GM10266 (cell line): ENCODE measurements around the gene CDC25A.

ENCODE experiments used
- DNase-seq: peaks from one replicate; pipeline ENCODE4 v3.0.0; 2012; ENCODE audit errors: extremely low spot score
- CTCF ChIP-seq: IDR thresholded peaks from 2 replicates; pipeline ENCODE4 v1.5.1; 2012; ENCODE audit warnings: mild to moderate bottlenecking, low read depth; ENCODE audit not compliant: control insufficient read depth, insufficient read depth; ENCODE audit errors: missing control alignments

Gene CDC25A

DNA sequence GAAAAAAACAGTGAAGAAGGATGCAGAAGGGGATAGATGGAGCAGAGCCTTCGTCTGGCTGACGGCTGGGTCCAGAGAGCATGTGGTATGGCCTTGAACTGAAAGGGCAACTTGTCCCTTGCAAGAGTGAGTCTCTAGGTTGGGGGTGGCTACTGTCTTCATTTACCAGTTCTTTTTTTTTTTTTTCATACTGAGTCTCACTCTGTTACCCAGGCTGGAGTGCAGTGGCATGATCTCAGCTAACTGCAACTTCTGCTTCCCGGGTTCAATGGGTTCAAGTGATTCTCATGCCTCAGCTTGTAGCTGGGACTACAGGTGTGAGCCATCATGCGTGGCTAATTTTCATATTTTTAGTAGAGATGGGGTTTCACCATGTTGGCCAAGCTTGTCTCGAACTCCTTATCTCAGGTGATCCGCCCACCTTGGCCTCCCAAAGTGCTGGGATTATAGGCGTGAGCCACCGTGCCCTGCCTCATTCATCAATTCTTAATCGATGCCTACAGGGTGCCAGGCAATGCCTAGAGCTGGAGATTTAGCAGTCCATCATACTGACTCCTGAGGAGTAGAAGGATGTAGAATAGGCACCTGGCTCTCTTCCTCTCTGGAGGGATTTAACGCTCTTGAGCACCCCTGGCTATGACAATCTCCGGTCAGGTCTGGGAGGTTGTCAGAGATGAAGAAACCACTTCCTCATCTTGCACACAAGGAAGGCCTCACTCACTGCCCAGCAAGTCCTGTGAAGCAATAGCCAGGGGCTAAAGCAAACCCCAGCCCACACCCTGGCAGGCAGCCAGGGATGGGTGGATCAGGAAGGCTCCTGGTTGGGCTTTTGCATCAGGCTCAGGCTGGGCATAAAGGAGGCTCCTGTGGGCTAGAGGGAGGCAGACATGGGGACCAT lies 34.6 kb upstream of the CDC25A start, which contains the start of gene CAMP:
Gene CAMP (plus strand): TSS at position 880 of the 898 bp plus-strand sequence. CDS start 17 bp downstream, at position 897.
- DNase-seq = peak; percentile 63
- TF ChIP-seq CTCF = no peak

GRCh38 chr3:48220746-48221145 lies 32.5 kb upstream of the CDC25A start:
- TF ChIP-seq CTCF = no peak
- no peak for DNase-seq

- no peak for DNase-seq
- no peak for TF ChIP-seq CTCF
These were observed 31.3 kb upstream of the CDC25A start for GRCh38 chr3:48219543-48219942.

DNA sequence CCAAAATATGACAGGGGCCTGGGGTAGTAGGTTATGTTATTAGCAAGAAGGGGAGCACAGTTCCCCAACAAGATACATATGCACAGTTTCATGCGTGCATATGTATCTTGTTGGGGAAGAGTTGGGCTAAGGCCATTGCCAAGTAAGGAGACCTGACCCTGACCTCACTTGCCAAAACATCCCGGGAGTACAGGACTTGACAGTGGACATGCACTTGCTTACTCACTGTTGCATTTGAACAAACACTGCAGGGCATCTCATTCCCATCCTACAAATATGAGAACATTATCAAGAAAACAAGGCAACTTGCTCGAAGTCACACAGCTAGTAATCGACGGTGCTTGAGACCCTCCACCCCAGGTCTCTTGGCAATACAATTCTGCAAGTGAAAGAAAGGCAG lies 30.3 kb upstream of the CDC25A start:
- TF ChIP-seq CTCF = no peak
- DNase-seq = no peak

GRCh38 chr3:48217449-48217848 lies 29.2 kb upstream of the CDC25A start:
- TF ChIP-seq CTCF = no peak
- no peak for DNase-seq

- no peak for DNase-seq
- TF ChIP-seq CTCF = no peak
These were observed 27.7 kb upstream of the CDC25A start for GRCh38 chr3:48215876-48216275.

GRCh38 chr3:48215466-48215865 lies 27.2 kb upstream of the CDC25A start:
- no peak for DNase-seq
- TF ChIP-seq CTCF = no peak
